ENCODE results near the gene PGM3.

DNA sequence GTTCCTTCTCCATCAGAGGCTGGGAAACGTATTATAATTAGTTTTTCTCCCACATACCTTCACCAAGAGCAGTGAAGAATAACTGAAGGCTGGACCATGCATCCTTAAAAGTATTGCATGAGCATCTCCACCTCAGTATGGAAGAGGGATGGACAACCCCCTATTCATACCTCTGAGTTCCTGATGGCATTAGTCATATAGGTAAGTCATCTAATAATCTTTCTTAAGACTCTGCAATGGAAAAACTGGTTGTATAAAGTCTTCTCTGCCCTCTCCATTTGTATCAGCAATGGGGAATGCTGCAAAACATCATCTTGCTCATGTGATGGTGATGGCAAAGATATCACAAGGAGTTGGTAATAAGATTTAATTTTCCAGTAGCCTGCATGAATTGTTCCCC lies 24.5 kb downstream of the PGM3 start:
- TF ChIP-seq, protein P1, sequence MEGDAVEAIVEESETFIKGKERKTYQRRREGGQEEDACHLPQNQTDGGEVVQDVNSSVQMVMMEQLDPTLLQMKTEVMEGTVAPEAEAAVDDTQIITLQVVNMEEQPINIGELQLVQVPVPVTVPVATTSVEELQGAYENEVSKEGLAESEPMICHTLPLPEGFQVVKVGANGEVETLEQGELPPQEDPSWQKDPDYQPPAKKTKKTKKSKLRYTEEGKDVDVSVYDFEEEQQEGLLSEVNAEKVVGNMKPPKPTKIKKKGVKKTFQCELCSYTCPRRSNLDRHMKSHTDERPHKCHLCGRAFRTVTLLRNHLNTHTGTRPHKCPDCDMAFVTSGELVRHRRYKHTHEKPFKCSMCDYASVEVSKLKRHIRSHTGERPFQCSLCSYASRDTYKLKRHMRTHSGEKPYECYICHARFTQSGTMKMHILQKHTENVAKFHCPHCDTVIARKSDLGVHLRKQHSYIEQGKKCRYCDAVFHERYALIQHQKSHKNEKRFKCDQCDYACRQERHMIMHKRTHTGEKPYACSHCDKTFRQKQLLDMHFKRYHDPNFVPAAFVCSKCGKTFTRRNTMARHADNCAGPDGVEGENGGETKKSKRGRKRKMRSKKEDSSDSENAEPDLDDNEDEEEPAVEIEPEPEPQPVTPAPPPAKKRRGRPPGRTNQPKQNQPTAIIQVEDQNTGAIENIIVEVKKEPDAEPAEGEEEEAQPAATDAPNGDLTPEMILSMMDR (IDR thresholded peaks at IDR 0.05; ENCODE audit: insufficient read depth, low read depth, low read length), result no peak
- TF ChIP-seq EZH2 (IDR thresholded peaks at IDR 0.05; ENCODE audit: insufficient read depth, low read length), result no peak

All from astrocyte (in vitro differentiated cells and primary cell).